NCI-H345 treated with DMSO at 0.1 percent for 48 hours (cell line): Measurements from ENCODE around the gene TSC2.
"Not testable (repeated sequence)": the region's sequence is repeated elsewhere in the genome, so short reads cannot be mapped to it uniquely, and the experiment has no call there.

Experiments used
- DNase-seq: peaks from one replicate; lab custom pipeline; 2025; ENCODE audit not compliant: unreplicated experiment; lab: John Stamatoyannopoulos, UW

TSC2 gene

GRCh38 chr16:2084895-2085625, 37.3 kb downstream of the TSC2 start:
- DNase-seq = no peak

- no peak for DNase-seq
These were observed 37.9 kb downstream of the TSC2 start for GRCh38 chr16:2085669-2086068.

- DNase-seq = no peak
These were observed 38.4 kb downstream of the TSC2 start for GRCh38 chr16:2086106-2086742.

- no peak for DNase-seq
These were observed 39.3 kb downstream of the TSC2 start for GRCh38 chr16:2086812-2087747.

DNA sequence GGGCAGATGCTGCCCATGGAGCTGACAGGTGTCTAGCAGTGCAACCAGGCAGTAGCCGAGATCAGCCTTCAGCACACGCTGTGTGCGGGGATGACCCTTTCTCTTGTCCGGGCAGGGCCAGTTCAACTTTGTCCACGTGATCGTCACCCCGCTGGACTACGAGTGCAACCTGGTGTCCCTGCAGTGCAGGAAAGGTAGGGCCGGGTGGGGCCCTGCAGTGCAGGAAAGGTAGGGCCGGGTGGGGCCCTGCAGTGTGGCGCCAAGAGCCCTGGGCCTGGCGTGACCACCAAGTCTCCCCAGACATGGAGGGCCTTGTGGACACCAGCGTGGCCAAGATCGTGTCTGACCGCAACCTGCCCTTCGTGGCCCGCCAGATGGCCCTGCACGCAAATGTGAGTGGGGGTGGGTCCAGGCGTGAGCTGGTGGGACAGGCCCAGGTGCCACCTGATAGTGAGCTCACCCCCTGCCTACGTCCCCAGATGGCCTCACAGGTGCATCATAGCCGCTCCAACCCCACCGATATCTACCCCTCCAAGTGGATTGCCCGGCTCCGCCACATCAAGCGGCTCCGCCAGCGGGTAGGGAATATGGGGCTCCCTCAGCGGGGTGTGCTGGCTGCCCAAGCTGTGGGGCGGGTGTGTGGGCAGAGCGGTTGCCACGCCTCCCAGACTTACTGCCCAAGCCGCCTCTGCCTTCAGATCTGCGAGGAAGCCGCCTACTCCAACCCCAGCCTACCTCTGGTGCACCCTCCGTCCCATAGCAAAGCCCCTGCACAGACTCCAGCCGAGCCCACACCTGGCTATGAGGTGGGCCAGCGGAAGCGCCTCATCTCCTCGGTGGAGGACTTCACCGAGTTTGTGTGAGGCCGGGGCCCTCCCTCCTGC, 40.2 kb downstream of the TSC2 start:
- DNase-seq = no peak

DNA sequence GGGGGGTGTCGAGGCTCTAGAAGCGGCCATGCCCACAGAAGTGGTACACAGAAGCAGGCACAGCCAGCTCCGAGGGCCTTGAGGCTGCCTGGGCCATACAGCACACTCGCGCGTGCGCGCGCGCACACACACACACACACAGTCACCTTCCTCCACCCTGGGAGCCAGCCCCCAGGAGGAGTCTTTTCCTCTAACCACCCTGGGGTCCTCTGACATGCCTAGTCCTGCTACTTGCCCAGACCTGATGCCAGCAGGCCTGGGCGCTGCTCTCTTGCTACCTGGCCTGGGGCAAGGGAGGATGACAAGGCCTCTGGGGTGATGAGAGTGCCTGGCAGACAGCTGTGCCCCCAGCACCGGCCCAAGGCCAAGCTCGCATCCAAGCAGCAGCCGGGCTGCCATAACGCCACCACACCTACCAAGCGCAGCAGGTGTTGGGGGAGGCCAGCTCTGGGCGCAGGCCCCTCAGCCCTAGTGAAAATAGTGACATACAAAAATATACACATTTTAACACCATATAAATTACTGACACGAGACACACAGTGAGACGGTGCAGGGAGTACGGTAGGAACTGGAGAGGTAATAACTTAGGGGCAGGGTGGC, 41.1 kb downstream of the TSC2 start:
- DNase-seq = no peak

GRCh38 chr16:2089706-2090480, 42.1 kb downstream of the TSC2 start:
- DNase-seq = no peak

DNA sequence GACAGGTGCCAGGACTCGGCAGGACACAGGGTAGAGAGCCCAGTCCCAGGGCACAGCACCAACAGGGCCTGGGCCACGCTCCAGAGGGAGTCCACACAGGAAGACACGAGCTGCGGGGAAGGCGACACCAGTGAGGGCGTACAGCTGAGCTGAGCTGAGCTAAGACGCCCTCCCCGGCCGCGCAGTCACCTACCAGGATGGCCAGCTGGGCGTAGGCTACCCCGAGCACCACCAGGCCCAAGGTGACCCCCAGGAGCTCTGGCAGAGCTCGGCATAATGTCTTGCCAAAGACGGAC, 42.6 kb downstream of the TSC2 start:
- DNase-seq = no peak

GRCh38 chr16:2090777-2091546, 43.2 kb downstream of the TSC2 start:
- no peak for DNase-seq

DNA sequence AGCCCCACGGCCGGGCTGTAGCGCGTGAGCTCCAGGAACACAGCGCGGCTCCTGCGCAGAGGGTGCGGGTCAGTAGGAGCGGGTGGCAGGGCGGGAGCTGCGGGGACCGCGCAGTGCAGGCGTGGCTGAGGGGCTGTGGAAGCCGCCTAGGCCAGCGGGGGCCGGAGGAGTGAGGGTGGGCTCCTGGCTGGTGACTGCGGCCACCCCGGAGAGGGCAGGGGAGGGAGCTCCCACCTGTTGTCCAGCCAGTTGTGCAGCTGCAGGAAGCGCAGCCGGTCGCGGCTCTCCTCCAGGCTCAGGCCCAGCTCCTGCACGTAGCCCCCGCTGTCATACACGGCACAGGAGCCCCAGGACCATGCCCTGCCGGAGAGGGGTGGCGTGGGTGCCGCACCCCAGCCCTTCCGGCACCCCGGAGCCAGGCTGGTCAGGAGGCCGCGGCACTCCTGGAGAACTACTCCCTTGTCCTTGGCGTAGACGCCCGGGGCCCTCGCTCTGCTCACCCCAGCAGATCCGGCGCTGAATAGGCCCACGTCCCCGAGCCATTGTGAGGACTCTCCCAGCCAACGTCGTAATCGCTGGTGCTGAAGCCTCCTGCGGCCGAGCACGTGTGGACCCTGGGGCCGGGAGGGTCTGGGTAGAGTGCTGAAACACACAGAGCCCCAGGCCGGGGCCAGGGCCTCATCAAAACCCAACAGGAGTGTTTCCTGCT, 43.9 kb downstream of the TSC2 start:
- DNase-seq = no peak

DNA sequence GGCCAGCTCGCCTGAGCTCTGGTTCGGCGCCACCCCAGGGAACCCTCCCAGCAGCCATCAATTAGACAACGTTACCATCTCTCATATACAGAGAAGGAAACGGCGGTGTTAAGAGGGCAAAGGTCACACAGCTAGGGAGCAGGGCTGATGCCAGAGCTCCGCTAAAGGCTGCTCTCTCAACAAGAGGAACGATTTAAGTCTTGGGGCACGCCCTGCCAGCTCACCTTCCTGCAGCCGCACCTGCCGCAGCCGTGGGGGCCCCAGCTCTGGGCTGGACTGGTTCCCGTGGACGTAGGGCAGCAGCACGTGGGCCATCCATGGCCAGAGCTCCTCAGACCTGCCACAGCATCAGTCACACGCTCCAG, 44.5 kb downstream of the TSC2 start:
- no peak for DNase-seq

DNA sequence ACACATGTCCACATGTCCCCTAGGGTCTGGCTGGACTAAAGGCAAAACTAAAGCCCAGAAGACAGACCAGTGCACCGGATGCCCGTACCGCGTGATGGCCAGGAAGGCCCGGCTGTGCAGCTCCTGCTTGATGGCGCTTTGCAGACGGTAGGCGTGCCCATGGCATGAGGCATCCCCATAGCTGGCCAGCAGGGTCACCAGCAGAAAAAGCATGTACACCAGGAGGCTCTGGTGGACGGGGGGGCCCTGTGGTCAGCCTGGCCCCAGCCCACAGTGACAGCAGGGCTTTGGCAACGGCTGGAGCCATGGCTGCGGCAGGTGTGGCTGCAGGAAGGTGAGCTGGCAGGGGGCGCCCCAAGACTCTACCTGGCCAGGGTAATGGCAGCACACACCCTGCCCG, 45.1 kb downstream of the TSC2 start:
- no peak for DNase-seq

DNA sequence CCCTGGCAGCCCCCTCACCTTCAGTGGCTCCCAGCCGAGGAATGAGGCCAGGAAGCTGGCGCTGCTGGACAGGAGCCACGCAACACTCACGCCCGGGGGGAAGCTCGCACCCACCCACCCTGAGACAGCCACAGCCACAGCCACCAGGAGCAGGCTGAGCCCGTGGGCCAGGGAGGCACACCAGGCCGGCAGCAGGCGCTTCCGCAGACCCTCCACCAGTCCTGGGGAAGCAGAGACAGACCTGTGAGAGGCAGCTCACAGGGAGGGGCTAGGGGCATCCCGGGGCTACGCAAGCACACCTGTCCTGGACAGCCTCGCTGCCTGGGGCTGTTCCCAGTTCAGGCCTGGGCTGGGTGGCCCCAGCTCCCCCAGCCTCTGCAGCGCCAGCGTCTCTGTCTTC, 46.0 kb downstream of the TSC2 start:
- no peak for DNase-seq

DNA sequence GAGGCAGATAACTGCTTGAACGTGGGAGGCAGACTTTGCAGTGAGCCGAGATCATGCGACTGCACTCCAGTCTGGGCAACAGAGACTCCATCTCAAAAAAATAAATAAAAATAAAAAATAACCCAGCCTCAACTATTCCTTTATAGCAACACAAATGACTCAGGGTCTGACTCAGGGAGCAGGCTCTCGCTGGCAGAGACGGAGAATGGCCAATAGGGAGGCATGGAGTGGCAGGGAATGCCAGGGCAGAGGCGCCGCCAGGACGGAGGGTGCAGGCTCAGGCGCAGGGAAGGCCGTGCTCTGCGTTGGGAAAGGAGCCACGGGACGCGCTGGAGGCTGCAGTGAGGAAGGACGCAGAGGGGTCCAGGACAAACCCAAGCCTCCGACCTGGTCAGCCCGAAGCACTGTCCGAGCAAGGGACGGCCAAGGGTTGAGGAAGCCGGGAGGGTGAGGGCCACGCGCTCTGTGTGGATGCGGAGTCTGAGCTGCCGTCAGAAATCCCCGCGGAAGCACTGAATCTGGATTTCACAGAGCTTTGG, 47.6 kb downstream of the TSC2 start:
- DNase-seq = no peak

DNA sequence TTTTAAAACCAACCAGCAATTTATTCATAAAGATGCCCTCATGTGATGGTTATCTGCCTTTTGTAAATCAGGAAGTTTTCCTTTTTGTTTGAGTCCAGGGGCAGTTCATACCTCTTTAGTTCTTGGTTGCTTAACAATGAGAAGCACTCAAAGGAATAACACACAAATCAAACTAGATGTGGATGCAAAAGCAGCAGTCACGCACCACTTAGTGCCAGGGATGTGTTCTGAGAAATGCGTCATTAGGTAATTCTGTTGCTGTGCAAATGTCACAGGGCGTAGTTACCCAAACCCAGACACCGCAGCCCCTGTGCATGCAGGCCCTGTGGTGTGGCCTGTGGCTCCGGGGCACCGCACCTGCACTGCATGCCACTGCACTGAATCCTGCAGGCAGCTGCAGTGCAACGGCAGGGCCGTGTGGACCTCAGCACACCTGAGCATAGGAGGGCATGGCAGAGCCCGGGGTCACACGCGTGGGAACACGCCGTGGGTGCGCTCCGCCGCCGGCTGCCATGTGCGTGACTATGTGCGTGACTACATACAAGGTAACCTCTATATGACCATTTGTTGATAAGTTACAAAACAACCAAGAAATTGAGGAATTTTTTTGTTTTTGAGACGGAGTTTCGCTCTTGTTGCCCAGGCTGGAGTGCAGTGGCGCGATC, 48.3 kb downstream of the TSC2 start:
- DNase-seq = no peak

- no peak for DNase-seq
These were observed 49.2 kb downstream of the TSC2 start for GRCh38 chr16:2096853-2097595.

GRCh38 chr16:2097689-2098088, 49.9 kb downstream of the TSC2 start:
- DNase-seq = not testable (repeated sequence)
